GM12874 (cell line): ENCODE measurements around the gene MIAT.

ENCODE experiments used
- TF ChIP-seq, protein P1 (sequence below): IDR thresholded peaks from 2 replicates; pipeline ENCODE4 v1.5.1; 2011; ENCODE audit warnings: low read depth, mild to moderate bottlenecking, control low read depth, low read length, moderate library complexity; ENCODE audit not compliant: insufficient read depth

The MIAT gene

DNA sequence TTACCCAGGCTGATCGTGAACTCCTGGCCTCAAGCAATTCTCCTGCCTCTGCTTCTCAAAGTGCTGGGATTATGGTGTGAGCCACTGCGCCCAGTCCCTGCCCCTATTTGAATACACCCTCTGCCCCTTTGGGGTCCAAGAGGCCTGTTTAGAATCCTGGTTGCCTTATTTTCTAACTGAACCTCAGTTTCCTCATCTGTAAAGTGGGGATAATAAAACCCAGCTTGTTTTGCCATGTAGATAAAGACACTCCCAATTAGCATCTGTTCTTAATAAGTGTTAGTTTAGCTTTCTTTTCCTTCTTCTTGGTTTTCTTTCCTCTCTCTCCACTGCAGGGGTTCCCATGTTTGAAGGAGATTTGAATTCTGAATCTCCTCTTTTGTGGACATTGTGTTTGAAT lies 4.8 kb downstream of the MIAT start:
- TF ChIP-seq, protein P1, sequence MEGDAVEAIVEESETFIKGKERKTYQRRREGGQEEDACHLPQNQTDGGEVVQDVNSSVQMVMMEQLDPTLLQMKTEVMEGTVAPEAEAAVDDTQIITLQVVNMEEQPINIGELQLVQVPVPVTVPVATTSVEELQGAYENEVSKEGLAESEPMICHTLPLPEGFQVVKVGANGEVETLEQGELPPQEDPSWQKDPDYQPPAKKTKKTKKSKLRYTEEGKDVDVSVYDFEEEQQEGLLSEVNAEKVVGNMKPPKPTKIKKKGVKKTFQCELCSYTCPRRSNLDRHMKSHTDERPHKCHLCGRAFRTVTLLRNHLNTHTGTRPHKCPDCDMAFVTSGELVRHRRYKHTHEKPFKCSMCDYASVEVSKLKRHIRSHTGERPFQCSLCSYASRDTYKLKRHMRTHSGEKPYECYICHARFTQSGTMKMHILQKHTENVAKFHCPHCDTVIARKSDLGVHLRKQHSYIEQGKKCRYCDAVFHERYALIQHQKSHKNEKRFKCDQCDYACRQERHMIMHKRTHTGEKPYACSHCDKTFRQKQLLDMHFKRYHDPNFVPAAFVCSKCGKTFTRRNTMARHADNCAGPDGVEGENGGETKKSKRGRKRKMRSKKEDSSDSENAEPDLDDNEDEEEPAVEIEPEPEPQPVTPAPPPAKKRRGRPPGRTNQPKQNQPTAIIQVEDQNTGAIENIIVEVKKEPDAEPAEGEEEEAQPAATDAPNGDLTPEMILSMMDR, result no peak

GRCh38 chr22:26663374-26663923 lies 6.1 kb downstream of the MIAT start:
- TF ChIP-seq, protein P1, result no peak

DNA sequence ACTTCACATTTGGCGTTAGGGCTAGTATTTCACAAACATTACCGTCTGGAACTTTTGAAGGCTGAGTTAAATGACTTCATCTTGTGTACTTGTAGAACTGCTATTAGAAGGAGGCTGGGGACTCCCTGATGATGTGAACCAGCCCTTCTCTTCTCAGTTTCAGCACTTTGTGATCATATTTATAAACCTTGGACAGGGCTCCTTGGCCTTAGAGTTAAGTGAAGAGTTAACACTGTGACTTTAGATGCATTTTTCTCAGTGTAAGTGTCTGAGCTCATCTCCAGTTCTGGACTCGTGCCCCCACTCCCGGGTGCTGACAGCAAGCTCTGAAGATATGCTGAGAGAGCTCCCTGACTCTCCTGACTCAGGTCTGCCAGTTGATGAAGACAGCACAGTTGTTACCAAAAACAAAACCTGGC lies 8.4 kb downstream of the MIAT start:
- TF ChIP-seq, protein P1, result no peak

GRCh38 chr22:26667140-26667539 lies 9.8 kb downstream of the MIAT start:
- TF ChIP-seq, protein P1, result no peak

- TF ChIP-seq, protein P1, result peak; percentile 46; the same call in 1 of the 2 replicates
These were observed 11.7 kb downstream of the MIAT start for GRCh38 chr22:26669060-26669481.

DNA sequence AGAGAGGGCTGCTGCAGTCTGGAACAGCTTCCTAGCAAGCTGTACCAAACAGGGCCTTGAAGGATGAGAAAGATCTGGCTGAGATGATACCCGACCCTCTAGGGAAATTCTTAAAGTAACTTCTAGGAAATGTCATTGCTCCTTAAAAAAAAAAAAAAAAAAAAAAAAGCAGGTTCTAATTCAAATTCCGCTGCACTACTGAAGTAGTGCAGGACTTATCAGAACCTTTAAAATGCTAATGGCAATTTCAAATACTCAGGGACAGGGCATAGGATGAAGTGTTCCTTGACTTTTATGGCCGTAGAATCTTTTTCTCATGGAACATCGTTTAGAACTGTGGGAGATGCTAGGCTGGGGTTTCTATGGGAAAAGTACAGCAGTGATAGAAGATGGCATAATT lies 13.1 kb downstream of the MIAT start:
- TF ChIP-seq, protein P1, result no peak

GRCh38 chr22:26671317-26672059 lies 14.1 kb downstream of the MIAT start:
- TF ChIP-seq, protein P1, result no peak
